HT1080 (cell line): Measurements from ENCODE around the gene COX14. TPM values are rescaled to one million over a fixed set of nuclear protein-coding genes. Genes with fewer than 3 reads are reported as not detected.
A peak's percentile ranks its signal among the peaks of the same experiment; 100 is the strongest.
"Not testable (repeated sequence)": the region's sequence is repeated elsewhere in the genome, so short reads cannot be mapped to it uniquely, and the experiment has no call there.

ENCODE experiments used
- DNase-seq: peaks from one replicate; pipeline ENCODE4 v3.0.0-alpha.2; 2015; ENCODE audit warnings: low read depth
- total RNA-seq: library from RNA; depleted of rRNA; stranded (reverse); fragments of >200 nt; shearing (Covaris generic); gene quantifications from 2 replicates; pipeline ENCODE4 v1.2.3, GENCODE V29; 2014; rRNA removed

The COX14 gene
- total RNA-seq, 1 experiment from 2014 or later = 58.9 TPM

DNA sequence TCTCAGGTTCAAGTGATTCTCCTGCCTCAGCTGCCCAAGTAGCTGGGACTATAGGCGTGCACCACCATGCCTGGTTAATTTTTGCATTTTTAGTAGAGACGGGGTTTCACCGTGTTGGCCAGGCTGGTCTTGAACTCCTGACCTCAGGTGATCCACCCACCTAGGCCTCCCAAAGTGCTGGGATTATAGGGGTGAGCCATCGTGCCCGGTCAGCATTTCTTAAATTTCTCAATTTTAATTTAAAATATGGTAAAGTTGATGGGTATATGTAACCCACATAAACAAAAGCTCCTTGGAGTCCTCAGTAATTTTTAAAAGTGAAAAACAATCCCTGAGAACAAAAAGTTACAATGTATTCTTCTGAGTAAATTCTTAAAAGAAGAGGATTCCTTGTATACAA lies 42.9 kb downstream of the COX14 start:
- not testable (repeated sequence) for DNase-seq

DNA sequence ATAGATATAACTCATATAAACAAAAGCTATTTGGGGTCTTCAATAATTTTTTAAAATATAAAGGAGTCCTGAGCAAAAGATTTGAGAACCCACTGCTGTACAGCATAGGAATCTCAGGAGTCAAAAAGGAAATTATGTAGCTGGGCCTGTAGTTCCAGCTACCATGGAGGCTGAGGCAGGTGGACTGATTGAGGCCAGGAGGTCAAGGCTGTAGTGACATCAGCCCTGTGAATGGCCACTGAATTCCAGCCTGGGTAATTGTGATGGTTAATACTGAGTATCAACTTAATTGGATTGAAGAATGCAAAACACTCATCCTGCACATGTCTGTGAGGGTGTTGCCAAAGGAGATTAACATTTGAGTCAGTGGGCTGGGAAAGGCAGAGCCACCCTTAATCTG lies 44.6 kb downstream of the COX14 start:
- DNase-seq = no peak

DNA sequence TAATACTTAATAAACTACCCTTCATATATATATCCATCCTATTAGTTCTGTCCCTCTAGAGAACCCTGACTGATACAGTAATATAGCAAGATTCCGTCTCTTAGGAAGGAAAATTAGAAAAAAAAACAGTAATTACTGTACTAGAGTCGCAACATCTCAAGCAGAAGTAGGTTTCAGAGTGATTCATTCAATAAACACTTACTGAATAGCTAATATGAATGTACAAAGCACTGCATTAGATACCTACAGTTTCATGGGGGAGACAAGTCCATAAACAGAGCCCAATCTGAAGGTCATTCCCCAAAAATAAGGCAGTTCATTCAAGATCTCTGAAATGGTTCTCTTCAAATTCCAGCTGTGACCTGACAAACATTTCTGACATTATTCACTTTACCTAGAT lies 45.2 kb downstream of the COX14 start:
- DNase-seq = no peak

DNA sequence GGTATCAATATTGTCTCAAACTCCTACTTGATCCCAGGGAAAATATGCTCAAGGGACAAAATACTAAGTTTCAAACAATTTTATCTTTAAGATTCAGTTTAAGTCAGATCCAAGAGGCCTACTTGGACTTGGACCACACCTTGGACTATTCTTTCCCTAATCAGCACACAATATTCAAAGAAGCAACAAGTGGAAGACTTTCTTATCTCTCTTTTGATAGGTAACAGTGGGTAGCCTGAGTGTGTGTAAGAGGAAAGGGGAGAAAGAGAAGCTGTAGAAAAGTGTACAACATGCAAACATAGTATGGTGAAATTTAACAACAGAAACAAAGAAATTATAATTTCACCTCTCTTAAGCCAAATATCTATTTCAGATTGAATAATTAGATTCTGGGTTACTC lies 48.6 kb downstream of the COX14 start:
- DNase-seq = no peak

DNA sequence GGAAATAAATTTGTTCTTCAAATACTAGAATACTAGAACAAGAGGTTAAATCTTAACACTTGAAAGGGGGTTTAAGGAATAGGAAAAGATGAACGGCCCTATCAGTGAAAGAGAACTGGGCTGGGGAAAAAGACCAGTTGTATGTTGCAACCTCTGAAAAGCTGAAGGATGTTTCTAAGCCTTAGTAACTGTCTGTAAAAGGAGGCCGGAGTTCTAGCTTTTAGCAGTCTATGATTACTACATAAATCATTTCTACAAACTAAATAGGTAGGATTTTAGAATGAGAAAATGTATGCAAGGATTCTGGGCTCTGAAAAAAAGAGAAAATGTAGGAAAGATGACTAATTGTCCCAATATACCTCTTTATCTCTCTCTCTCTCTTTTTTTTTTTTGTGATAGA lies 50.2 kb downstream of the COX14 start:
- no peak for DNase-seq

DNA sequence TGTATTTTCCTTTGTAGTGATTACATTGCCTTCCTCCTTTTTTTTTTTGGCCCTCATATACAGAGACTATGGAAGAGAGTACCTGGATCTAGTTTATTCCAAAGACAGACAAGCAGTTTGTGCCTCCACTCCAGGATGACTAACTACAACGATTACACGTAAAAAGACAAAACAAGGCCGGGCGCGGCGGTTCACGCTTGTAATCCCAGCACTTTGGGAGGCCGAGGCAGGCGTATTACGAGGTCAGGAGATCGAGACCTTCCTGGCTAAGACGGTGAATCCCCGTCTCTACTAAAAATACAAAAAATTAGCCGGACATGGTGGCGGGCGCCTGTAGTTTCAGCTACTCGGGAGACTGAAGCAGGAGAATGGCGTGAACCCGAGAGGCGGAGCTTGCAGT lies 52.9 kb downstream of the COX14 start:
- no peak for DNase-seq

- no peak for DNase-seq
These were observed 54.7 kb downstream of the COX14 start for GRCh38 chr12:50166799-50167048.

DNA sequence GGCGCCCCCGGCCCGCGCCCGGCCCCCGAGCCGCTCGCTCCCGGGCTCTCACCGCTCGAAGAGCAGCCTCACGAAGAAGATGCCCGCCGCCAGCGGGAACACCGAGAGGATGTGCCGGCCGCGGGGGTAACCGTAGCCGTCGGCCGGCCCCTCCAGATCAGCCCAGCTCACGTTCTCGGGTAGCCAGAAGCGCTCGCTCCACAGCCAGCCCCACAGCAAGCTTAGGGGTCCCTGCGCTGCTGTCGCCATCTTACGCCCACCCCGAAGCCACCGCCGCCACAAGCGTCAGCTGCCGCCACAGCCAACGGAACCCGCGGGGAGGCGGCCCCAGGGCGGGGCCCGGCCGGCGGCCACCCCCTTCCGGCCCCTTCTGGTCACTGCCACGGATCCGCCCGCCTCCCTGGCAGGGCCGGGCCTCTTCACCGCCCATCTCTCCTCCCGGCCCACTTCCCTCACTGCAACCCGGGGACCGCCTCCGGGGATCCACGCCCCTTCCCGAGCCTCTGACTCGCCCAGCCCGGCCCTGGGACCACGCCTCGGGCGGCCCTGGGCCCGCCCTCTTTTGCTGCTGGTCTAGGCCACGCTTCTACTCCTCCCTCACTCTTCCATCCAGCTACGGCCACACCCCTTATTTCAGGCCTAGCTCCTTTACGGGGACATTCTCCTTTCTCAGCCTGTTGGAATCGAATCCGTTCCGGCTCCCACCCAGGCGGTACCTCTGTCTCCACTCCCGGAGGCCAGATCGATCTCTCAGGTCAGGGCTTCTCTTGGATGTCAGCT lies 55.2 kb downstream of the COX14 start, which contains the start of gene CERS5:
Gene CERS5, minus strand, starts transcription at position 321 of the 780 bp plus-strand sequence. Its CDS starts 72 bp downstream, at position 249.
- peak; percentile 100 for DNase-seq

Other genes with a start within 250 kb of the COX14 start
- gene FAIM2, start 208.3 kb upstream of the COX14 start, total RNA-seq = not detected in 2 replicates
- not detected in 2 replicates for gene AQP2, start 161.5 kb upstream of the COX14 start, total RNA-seq
- not detected in 2 replicates for gene AQP5, start 150.4 kb upstream of the COX14 start, total RNA-seq
- not detected in 2 replicates for gene AQP6, start 139.3 kb upstream of the COX14 start, total RNA-seq
- gene RACGAP1, start 86.7 kb upstream of the COX14 start, total RNA-seq = 138 and 155 TPM in 2 replicates
- 6.0 and 9.5 TPM in 2 replicates for gene ASIC1, start 54.6 kb upstream of the COX14 start, total RNA-seq
- gene SMARCD1, start 26.9 kb upstream of the COX14 start, total RNA-seq = 121 and 161 TPM in 2 replicates
- gene GPD1, start 8.2 kb upstream of the COX14 start, total RNA-seq = 0.27 and 0.31 TPM in 2 replicates
- 15.5 and 21.6 TPM in 2 replicates for gene CERS5, start 55.1 kb downstream of the COX14 start, total RNA-seq
- 53.2 and 54.5 TPM in 2 replicates for gene LIMA1, start 171.3 kb downstream of the COX14 start, total RNA-seq